Sigmoid colon (tissue), 7 donors: ENCODE measurements around the gene GZF1. TPM values are rescaled to one million over a fixed set of nuclear protein-coding genes. Genes with fewer than 3 reads are reported as not detected.

Experiments used
- DNase-seq: peaks from one replicate; pipeline ENCODE4 v3.0.0-alpha.2; 2019
- H3K27ac ChIP-seq, 4 donors: fragments of 200-600 bp; sonication (generic); one replicate each; pipeline ENCODE4 v1.5.1; 2016 to 2019; ENCODE audit warnings: mild to moderate bottlenecking in 1 of 4
- H3K27me3 ChIP-seq, 3 donors: fragments of 200-600 bp; sonication (generic); one replicate each; pipeline ENCODE4 v1.5.1; 2019; ENCODE audit warnings: mild to moderate bottlenecking in 1 of 3
- H3K36me3 ChIP-seq, 4 donors: fragments of 200-600 bp; sonication (generic); one replicate each; pipeline ENCODE4 v1.5.1; 2016 to 2019
- H3K4me1 ChIP-seq, 4 donors: fragments of 200-600 bp; sonication (generic); one replicate each; pipeline ENCODE4 v1.5.1; 2017 to 2019
- H3K4me3 ChIP-seq, 4 donors: fragments of 200-600 bp; sonication (generic); one replicate each; pipeline ENCODE4 v1.5.1; 2017 to 2019; ENCODE audit warnings: mild to moderate bottlenecking in 2 of 4, moderate library complexity in 1 of 4
- H3K9me3 ChIP-seq, 4 donors: fragments of 200-600 bp in 3 of 4; sonication (generic) in 3 of 4; one replicate each; pipeline versions ENCODE4 v1.5.1 to v1.6.1; 2013 to 2019
- EP300 ChIP-seq, 4 donors: sonication (generic); formaldehyde crosslinking; IDR thresholded peaks; one replicate each; pipeline ENCODE4 v1.6.1; 2017; ENCODE audit warnings: antibody characterized with exemption in 4 of 4
- POLR2A ChIP-seq, 2 donors: fragments of 450-650 bp; IDR thresholded peaks; one replicate each; pipeline ENCODE4 v1.6.1; 2016; ENCODE audit warnings: antibody characterized with exemption in 2 of 2, mild to moderate bottlenecking in 2 of 2, moderate library complexity in 2 of 2
- POLR2AphosphoS5 ChIP-seq, 4 donors: sonication (generic); formaldehyde crosslinking; IDR thresholded peaks; one replicate each; pipeline ENCODE4 v1.6.1; 2017; ENCODE audit warnings: antibody characterized with exemption in 4 of 4
- WGBS, 2 donors: extraction: QIAGEN DNeasy Blood & Tissue Kit; methylation state at CpG; one replicate each; pipeline ENCODE4 v1.1.7; 2013; 5-methylcytosine and 5-hydroxymethylcytosine counted together
- intact Hi-C: fragments of 100-400 bp; cut with DNase I; formaldehyde crosslinking; loops from one replicate; pipeline ENCODE4 v1.15.1; 2023
- polyA plus RNA-seq, 3 donors: library from polyadenylated mRNA; stranded (reverse); fragments of 200-250 nt; gene quantifications; one replicate each; pipeline ENCODE4 v1.2.3, GENCODE V29; 2013
- total RNA-seq, 4 donors: library from RNA; depleted of rRNA; stranded (reverse); fragments of >200 nt; gene quantifications; one replicate each; pipeline ENCODE4 v1.1.0, GENCODE V29; 2016
- TF ChIP-seq, protein P1 (sequence below), 4 experiments: fragments of 450-650 bp in 3 of 4; fragments of 200-600 bp in 1 of 4; IDR thresholded peaks; one replicate each; pipeline ENCODE4 v1.5.1; 2016 to 2019; ENCODE audit warnings: antibody characterized with exemption in 4 of 4, mild to moderate bottlenecking in 3 of 4, moderate library complexity in 2 of 4
- donor health status: healthy with polysubstance abuse.
- donor health status: Bipolar disorder and iron deficiency.
- donor health status: healthy.

Gene GZF1
- total and polyA plus RNA-seq, 7 donors, result 2.4 to 17.5 (median 13.0) TPM

GRCh38 chr20:23401051-23401450 lies 39.1 kb downstream of the GZF1 start:
- Histone ChIP-seq H3K9me3 (no peaks in the 10 kb centered on the region), H3K27ac (no peak overlapping the region), H3K36me3 (peaks cover 0 to 19% (median 0%) of the 10 kb centered on the region in 4 donors), H3K4me1 (peaks cover 0 to 28% (median 14%) of the 10 kb centered on the region in 4 donors), H3K27me3 (no peaks in the 10 kb centered on the region), H3K4me3 (no peak overlapping the region)
- DNase-seq, result no peak
- WGBS, 2 donors, result 92 to 97% methylated on average over 5 of the region's 5 CpGs
- TF ChIP-seq EP300 (IDR thresholded peaks at IDR 0.05) (no peak), POLR2A (IDR thresholded peaks at IDR 0.05) (no peak), POLR2AphosphoS5 (IDR thresholded peaks at IDR 0.05) (no peak)
- TF ChIP-seq, protein P1, sequence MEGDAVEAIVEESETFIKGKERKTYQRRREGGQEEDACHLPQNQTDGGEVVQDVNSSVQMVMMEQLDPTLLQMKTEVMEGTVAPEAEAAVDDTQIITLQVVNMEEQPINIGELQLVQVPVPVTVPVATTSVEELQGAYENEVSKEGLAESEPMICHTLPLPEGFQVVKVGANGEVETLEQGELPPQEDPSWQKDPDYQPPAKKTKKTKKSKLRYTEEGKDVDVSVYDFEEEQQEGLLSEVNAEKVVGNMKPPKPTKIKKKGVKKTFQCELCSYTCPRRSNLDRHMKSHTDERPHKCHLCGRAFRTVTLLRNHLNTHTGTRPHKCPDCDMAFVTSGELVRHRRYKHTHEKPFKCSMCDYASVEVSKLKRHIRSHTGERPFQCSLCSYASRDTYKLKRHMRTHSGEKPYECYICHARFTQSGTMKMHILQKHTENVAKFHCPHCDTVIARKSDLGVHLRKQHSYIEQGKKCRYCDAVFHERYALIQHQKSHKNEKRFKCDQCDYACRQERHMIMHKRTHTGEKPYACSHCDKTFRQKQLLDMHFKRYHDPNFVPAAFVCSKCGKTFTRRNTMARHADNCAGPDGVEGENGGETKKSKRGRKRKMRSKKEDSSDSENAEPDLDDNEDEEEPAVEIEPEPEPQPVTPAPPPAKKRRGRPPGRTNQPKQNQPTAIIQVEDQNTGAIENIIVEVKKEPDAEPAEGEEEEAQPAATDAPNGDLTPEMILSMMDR (IDR thresholded peaks at IDR 0.05), result no peak
- intact Hi-C loops, result no loop called here

DNA sequence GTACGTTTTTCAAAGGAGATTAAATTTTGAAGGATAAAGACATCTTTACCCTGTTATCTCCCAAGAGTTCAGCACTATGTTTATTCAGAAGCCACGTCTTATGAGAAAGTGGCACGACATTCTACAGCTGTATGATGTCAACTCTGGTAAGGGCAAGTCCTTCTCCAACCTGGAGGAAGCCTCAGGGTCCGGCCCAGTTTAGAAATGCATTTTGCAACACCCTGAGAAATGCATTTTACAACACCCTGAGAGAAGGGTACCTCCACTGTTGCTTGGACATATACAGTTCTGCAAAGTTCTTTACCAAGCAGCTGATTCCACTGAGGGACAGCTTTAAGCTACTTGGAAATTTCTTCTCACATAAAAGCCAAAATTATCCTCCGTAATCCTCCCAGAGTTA lies 41.8 kb downstream of the GZF1 start:
- intact Hi-C loops, result no loop called here
- TF ChIP-seq, protein P1 (IDR thresholded peaks at IDR 0.05), result no peak
- no peak for TF ChIP-seq POLR2AphosphoS5 (IDR thresholded peaks at IDR 0.05)
- no peak for TF ChIP-seq POLR2A (IDR thresholded peaks at IDR 0.05)
- no peak for TF ChIP-seq EP300 (IDR thresholded peaks at IDR 0.05)
- Histone ChIP-seq H3K9me3 (no peaks in the 10 kb centered on the region), H3K4me1 (peaks cover 0 to 19% (median 10%) of the 10 kb centered on the region in 4 donors), H3K27me3 (no peaks in the 10 kb centered on the region), H3K27ac (no peak overlapping the region), H3K36me3 (peaks cover 0 to 19% (median 0%) of the 10 kb centered on the region in 4 donors), H3K4me3 (no peak overlapping the region)
- WGBS, 2 donors, result 77 to 83% methylated on average over 5 of the region's 5 CpGs
- DNase-seq, result no peak

DNA sequence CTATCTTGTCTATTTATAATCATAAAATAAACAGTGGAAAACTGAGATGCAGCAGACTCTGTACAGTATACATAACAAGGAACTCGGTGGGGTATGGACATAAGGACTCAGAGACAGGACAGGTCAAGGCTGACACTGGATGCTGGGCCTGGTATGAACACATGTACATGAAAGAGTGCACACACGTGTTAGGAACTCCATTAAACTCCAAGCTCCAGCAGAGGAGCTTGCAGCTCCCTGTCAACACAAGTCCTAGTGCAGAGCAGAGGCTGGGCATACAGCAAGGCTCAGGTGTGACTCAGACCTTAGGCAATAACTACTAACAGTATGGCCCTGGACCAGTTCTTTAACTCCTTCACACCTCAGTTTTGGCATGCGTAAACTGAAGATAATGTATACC lies 42.2 kb downstream of the GZF1 start:
- DNase-seq, result no peak
- Histone ChIP-seq H3K27ac (no peak overlapping the region), H3K27me3 (no peaks in the 10 kb centered on the region), H3K4me3 (no peak overlapping the region), H3K9me3 (no peaks in the 10 kb centered on the region), H3K4me1 (peaks cover 0 to 23% (median 10%) of the 10 kb centered on the region in 4 donors), H3K36me3 (peaks cover 0 to 19% (median 0%) of the 10 kb centered on the region in 4 donors)
- TF ChIP-seq POLR2AphosphoS5 (IDR thresholded peaks at IDR 0.05) (no peak), POLR2A (IDR thresholded peaks at IDR 0.05) (no peak), EP300 (IDR thresholded peaks at IDR 0.05) (no peak)
- TF ChIP-seq, protein P1 (IDR thresholded peaks at IDR 0.05), result no peak
- 56 to 70% methylated on average over 3 of the region's 3 CpGs for WGBS, 2 donors
- intact Hi-C loops, result no loop called here

GRCh38 chr20:23406880-23407279 lies 44.9 kb downstream of the GZF1 start:
- no peaks in the 10 kb centered on the region for H3K27me3 ChIP-seq
- intact Hi-C loops, result no loop called here
- H3K4me1 ChIP-seq, result peaks cover 0 to 37% (median 13%) of the 10 kb centered on the region in 4 donors
- H3K9me3 ChIP-seq, result no peaks in the 10 kb centered on the region
- TF ChIP-seq EP300 (IDR thresholded peaks at IDR 0.05) (no peak), POLR2A (IDR thresholded peaks at IDR 0.05) (no peak), POLR2AphosphoS5 (IDR thresholded peaks at IDR 0.05) (no peak)
- TF ChIP-seq, protein P1 (IDR thresholded peaks at IDR 0.05), result no peak
- 95 to 99% methylated on average over 1 of the region's 1 CpG for WGBS, 2 donors
- peaks cover 0 to 8% (median 0%) of the 10 kb centered on the region in 4 donors for H3K36me3 ChIP-seq
- no peak overlapping the region for H3K27ac ChIP-seq
- DNase-seq, result no peak
- H3K4me3 ChIP-seq, result no peak overlapping the region
